GM21737 (cell line): ENCODE measurements around the gene RIPPLY3.
"Not testable (repeated sequence)": the region's sequence is repeated elsewhere in the genome, so short reads cannot be mapped to it uniquely, and the experiment has no call there.

Source experiments
- ATAC-seq: cut with Tn5 transposase; IDR thresholded peaks from one replicate; pipeline ENCODE4 v1.9.1; 2021; ENCODE audit warnings: mild to moderate bottlenecking, moderate library complexity; ENCODE audit not compliant: unreplicated experiment

The RIPPLY3 gene

GRCh38 chr21:37008724-37009123 lies 2.2 kb downstream of the RIPPLY3 start:
- no peak for ATAC-seq

GRCh38 chr21:37009740-37010341 lies 3.3 kb downstream of the RIPPLY3 start:
- ATAC-seq: peak; percentile 97

- no peak for ATAC-seq
Observed at GRCh38 chr21:37017951-37018679, 11.6 kb downstream of the RIPPLY3 start.

DNA sequence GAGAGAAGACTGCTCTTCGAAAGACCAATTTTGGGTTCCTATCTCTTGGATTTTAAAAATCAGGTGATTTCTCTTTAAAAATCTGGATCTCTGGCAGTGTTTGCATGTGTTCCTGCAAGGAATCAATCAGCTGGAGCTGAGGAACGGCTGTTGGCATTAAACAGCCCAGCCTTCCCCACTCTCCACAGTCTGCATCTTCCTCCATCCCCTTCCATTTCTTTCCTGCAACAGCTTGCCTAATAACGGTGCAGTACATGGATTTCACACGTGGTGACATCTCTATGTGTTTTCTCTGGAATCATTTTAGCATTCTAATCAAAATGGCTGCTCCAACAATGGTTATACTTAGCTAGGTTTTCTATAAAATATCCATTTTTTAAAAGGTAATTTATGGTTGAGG lies 20.0 kb downstream of the RIPPLY3 start:
- ATAC-seq: no peak

GRCh38 chr21:37028570-37028969 lies 22.1 kb downstream of the RIPPLY3 start:
- ATAC-seq: no peak

- no peak for ATAC-seq
Observed at GRCh38 chr21:37030864-37031263, 24.4 kb downstream of the RIPPLY3 start.

GRCh38 chr21:37032293-37032692 lies 25.8 kb downstream of the RIPPLY3 start:
- no peak for ATAC-seq

- no peak for ATAC-seq
Observed at GRCh38 chr21:37032877-37033471, 26.5 kb downstream of the RIPPLY3 start.

GRCh38 chr21:37034394-37034793 lies 27.9 kb downstream of the RIPPLY3 start:
- ATAC-seq: not testable (repeated sequence)

DNA sequence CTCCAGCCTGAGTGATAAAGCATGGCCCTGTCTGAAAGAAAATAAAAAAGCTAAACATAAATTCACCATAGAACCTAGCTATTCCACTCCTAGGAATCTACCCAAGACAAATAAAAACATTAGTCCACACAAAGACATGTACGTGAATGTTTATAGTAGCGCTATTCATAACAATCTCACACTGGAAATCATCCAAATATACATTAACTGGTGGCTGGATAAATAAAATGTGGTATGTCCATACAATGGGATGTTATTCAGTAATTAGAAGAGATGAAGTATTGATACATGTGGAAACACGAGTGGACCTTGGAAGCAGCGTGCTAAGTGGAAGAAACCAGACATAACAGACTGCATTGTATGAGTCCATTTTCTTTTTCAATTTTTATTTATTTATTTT lies 29.7 kb downstream of the RIPPLY3 start:
- ATAC-seq: no peak

DNA sequence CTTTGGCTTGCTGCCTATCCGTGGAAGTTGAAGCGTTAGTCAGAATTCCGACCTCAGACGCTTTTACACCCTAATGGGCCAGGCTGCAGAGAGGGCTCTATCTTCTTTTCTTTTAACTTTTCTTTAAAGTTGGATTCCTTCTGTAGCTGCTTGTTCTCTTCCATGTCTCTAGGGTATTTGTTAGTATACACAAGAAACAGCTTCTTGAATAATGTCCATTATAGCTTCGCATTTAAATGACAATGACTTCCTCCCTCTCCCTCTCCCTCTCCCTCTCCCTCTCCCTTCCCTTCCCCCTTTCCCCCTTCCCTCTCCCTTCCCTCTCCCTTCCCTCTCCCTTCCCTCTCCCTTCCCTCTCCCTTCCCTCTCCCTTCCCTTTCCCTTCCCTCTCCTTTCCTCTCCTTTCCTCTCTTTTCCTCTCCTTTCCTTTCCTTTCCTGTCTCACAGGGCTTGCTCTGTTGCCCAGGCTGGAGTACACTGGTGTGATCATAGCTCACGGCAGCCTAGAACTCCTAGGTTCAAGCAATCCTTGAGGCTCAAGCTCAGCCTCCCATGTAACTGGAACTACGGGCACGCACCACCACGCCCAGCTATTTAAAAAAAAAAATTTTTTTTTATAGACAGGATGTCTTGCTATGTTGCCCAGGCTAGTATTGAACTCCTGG lies 33.0 kb downstream of the RIPPLY3 start:
- no peak for ATAC-seq

GRCh38 chr21:37040212-37040611 lies 33.7 kb downstream of the RIPPLY3 start:
- ATAC-seq: no peak

- ATAC-seq: no peak
Observed at GRCh38 chr21:37041706-37042271, 35.3 kb downstream of the RIPPLY3 start.

- ATAC-seq: no peak
Observed at GRCh38 chr21:37043818-37044217, 37.3 kb downstream of the RIPPLY3 start.

DNA sequence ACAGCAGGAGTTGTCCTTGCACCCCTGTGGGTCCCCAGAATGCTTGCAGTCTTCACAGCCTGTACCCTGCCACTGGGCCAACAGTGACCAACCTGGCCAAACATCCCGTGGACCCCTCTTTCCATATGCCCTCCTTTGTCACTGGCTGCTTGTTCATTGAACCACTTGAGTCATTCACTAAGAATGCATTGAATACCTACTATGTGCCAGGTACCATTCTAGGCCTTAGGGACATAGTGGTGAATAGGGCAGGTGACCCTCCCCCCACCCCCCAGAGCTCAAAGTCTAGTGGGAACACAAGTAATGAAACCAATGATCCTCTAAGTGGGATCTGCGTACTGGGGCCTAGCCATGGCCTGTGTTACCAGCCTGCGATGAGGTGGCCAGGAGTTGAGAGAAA lies 38.1 kb downstream of the RIPPLY3 start:
- ATAC-seq: no peak

DNA sequence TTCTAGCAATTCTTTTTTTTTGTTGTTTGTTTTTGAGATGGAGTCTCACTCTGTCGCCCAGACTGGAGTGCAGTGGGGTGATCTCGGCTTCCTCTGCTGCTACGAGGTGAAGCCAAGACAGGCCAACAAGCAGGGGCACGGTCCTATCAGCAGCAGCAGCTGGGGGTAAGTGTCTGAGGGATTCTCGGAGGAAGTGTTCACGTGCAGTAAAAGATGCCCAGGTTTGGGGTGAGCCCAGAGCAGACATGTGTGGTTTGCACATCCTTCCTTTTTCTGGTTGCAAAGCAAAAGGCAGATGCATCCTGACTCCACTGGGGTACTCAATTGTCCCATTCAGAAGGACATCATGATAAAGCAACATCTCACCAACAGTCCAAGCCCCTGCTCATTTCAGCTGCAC lies 38.6 kb downstream of the RIPPLY3 start:
- ATAC-seq: no peak

DNA sequence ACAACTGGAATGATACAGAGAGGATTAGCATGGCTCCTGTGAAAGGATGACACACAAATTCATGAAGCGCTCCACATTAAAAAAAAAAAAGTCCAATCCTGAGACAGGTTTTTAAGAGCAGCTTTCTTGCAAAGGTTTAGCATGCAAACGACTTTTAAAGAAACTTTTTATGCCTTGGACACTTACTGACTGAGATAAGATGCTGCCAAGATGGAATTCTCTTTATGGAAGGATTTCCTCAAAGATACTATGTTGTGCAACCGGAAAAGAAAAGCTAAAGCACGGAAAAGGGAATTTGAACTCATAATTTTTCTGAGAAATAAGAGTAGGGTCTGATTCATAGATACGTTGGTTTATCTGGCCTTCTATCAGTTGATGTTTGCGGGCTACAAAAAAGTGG lies 39.1 kb downstream of the RIPPLY3 start:
- no peak for ATAC-seq

GRCh38 chr21:37047079-37047478 lies 40.6 kb downstream of the RIPPLY3 start:
- ATAC-seq: no peak

GRCh38 chr21:37049741-37050140 lies 43.2 kb downstream of the RIPPLY3 start:
- ATAC-seq: not testable (repeated sequence)

GRCh38 chr21:37055271-37055855 lies 48.9 kb downstream of the RIPPLY3 start:
- no peak for ATAC-seq

DNA sequence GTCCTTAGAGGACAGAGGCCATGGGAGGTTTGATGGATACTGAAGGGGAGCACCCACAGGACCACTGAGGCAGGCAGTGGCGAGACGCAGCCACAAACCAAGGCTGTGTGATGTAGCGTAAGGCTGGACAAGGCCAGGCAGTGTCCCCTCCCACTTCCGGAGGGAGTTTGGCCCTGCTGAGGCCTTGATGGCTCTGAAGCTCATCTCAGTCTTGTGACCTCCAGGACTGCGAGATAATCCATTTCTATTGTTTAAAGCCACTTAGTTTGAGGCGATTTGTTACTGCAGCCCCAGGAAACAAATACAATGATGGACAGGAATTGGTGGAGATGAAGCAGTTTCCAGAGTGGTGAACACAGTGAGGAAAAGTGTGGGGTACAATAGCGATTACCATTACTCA lies 51.1 kb downstream of the RIPPLY3 start:
- ATAC-seq: no peak
